CD4-positive, alpha-beta T cell treated with Interleukin-6 for 4 hours (primary cell): ENCODE data around the gene BCAM.
"Not testable (repeated sequence)": the region's sequence is repeated elsewhere in the genome, so short reads cannot be mapped to it uniquely, and the experiment has no call there.

Experiments
- DNase-seq: peaks from one replicate; pipeline ENCODE4 v3.0.0-alpha.2; 2020; ENCODE audit warnings: mixed read lengths

BCAM gene

DNA sequence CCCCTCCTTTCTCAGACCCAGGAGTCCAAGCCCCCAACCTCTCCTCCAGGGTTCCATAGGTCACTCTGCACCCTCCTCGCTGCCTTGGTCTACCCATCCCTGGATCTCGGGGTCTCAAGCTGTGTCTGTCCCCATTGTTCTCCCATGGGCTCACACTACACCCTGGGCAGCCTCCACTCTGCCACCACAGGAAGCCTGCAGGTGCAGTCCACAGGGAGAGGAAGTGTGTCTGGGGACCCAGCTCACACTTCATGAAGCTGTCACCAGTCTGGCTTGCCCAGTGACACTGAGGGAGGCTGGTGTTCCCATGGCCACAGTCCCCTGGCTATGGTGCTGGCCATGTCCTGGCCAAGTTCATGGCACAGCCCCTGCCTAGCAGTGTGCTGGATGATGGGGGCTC, 42.5 kb downstream of the BCAM start:
- DNase-seq = no peak

DNA sequence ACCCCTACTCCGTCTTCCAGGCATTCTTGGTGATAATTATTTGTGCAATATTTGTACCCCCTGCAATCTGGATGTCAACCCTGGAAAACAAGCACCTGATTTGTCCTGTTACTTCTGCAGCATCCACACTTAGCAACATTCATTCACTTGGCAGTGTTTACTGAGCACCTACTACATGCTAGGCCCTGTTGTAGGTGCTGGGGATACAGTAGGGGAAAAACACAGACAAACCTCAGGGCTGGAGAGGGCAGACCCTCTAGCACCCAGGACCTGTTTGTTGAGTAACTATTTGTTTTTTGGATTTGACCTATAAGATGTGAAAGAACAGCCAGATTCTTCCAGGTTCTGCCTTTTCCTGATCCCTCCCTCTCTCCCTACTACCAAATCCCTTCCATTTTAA, 46.7 kb downstream of the BCAM start:
- DNase-seq = no peak

DNA sequence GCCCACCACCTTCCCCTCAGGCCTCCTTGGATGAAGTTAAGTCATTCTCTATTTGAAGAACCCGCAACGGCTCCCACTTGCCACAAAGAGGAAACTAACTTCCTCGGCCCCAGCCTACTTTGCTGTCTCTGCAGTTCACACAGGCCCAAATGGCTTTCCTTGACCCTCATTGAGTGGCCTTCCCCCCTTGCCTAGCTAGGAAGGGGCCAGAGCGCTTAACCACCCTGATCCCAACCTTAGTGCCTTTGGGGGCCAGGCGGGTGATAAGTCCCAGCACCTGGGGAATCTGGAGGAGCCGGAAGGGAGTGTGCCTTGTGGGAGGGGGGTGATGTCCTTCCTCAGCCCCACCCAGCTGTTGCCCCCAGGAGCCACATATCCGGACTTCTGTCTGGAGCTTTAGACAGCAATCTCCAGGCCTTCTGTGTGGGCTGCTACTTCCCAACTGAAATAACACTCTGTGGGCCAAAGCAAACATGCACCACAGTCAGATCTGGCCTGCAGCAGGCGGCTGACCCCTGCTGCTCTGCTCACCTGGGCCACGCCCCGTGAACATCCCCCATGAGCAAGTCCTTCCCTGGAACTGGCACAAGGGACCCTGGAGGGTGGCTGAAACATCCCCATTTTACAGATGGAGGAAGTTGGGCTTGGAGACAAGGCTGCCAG, 47.6 kb downstream of the BCAM start:
- no peak for DNase-seq

DNA sequence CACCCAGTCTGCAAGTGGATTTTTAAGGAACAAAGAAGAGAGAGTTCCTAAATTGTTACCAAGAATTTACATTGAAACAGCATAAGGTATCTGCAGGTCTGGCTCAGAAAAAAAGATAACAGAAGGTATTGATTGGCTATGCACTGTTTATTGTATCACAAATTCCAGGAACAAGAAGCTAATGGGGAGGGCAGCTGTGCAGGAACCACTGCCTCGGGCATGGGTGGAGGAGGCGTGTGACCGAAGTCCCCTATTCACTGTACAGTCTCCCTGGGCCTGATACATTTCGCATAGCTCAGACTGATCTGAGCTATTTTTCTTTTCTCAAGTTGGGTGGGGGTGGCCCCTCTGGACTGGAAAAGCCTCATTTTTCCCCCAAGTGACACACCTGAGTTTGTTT, 48.9 kb downstream of the BCAM start:
- DNase-seq = no peak

DNA sequence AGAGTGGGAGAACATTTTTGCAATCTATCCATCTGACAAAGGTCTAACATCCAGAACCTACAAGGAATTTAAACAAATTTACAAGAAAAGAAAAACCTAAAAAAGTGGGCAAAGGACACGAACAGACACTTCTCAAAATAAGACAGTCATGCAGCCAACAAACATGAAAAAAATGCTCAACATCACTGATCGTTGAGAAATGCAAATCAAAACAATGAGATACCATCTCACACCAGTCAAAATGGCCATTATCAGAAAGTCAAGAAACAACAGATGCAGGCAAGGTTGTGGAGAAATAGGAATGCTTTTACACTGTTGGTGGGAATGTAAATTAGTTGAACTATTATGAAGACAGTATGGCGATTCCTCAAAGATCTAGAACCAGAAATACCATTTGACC, 52.7 kb downstream of the BCAM start:
- DNase-seq = not testable (repeated sequence)

DNA sequence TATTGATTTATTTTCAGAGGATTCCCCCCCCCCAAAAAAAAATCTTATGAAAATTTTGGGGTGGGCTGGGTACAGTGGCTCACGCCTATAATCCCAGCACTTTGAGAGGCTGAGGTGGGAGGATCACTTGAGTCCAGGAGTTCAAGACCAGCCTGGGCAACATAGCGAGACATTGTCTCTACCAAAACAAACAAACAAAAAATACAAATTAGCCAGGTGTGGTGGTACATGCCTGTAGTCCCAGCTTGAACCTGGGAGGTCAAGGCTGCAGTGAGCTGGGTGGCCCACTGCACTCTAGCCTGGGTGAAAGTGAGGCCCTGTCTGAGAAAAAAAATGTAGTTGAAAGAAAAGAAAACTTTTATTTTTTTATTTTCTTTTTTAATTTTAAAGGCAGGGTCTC, 55.1 kb downstream of the BCAM start:
- no peak for DNase-seq

DNA sequence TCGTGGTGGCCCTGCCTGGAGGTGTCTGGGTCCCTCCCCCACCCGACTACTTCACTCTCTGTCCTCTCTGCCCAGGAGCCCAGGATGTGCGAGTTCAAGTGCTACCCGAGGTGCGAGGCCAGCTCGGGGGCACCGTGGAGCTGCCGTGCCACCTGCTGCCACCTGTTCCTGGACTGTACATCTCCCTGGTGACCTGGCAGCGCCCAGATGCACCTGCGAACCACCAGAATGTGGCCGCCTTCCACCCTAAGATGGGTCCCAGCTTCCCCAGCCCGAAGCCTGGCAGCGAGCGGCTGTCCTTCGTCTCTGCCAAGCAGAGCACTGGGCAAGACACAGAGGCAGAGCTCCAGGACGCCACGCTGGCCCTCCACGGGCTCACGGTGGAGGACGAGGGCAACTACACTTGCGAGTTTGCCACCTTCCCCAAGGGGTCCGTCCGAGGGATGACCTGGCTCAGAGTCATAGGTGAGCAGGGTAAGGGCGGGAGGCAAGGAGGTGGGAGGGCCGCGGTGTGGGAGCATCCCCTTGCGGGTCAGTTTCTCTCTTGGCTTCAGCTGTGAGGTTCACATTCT, 56.4 kb downstream of the BCAM start:
- DNase-seq = no peak

DNA sequence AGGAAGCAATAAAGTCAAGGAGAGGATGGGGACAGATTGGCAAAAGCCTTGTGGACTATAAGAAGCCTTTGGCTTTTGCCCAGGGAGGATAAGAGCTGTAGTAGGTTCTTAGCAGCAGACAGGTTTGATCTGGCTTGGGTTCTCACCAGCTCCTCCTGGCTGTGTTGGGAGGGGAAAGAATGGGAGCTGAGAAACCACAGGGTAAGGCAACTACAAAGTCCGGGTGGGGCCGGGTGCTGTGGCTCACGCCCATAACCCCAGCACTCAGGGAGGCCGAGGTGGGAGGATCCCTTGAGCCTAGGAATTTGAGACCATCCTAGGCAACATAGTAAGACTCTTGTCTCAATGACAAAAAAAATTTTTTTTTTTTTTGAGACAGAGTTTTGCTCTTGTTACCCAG, 57.8 kb downstream of the BCAM start:
- no peak for DNase-seq

DNA sequence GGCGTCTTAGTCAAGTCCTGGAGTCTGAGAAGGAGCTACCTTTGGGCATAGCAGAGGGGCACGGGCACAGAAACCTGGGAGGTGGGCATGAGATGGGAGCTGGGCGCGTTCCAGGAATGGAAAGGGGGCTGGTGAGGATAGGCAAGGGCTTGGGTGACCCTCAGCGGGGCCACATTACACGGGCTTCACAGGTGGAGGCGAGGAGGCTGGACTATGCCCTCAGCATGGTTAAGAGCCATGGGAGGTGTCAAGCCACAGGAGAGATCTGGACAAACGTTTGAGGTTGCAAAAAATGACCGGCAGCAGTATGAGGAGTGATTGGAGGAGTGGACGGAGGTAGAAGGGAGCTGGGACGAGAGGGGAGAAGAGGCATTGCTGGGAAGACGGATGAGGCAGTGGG, 58.7 kb downstream of the BCAM start:
- DNase-seq = no peak

DNA sequence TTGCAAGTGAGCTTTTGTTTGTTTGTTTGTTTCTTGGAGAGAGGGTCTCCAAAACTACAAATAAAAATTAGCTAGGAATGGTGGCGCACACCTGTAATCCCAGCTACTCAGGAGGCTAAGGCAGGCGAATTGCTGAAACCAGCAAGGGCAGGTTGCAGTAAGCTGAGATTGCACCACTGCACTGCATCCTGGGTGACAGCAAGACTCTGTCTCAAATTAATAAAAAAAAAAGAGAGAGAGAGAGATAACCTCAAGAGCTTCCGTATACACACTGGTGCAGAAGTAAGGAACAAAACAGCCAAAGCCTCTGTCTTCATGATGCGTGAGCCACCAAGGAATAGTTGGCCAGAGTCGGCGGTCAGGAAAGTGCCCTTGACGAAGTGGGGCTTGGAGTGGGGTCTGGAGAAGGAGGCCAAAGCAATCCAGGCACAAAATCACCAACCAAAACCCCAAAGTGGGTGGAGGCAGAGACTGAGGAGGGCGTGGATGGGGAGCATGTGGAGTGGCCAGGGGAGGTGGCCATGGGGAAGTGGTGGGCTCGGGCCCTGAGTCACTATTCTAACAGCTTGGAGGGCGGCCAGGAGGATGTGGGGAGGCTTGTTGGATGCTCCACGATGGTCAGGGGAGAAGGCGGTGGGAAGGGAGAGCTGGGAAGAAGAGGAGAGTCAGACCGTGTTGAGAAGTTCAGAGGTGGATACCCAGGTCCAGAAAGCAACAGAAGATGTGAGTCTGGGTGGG, 61.0 kb downstream of the BCAM start:
- DNase-seq = no peak
